Glomerular endothelial cell (primary cell): ENCODE data around the gene SDC1. TPM values are rescaled to one million over a fixed set of nuclear protein-coding genes. Genes with fewer than 3 reads are reported as not detected.

Source experiments
- DNase-seq: peaks from one replicate; pipeline ENCODE4 v3.0.0-alpha.2; 2011; ENCODE audit warnings: low read depth, low spot score; ENCODE audit errors: extremely low read depth
- total RNA-seq: library from RNA; depleted of rRNA; stranded (reverse); fragments of >200 nt; gene quantifications from 2 replicates; pipeline ENCODE4 v1.2.3, GENCODE V29; 2015

The SDC1 gene
- total RNA-seq, 1 donor from 2014 or later: 7.4 TPM

DNA sequence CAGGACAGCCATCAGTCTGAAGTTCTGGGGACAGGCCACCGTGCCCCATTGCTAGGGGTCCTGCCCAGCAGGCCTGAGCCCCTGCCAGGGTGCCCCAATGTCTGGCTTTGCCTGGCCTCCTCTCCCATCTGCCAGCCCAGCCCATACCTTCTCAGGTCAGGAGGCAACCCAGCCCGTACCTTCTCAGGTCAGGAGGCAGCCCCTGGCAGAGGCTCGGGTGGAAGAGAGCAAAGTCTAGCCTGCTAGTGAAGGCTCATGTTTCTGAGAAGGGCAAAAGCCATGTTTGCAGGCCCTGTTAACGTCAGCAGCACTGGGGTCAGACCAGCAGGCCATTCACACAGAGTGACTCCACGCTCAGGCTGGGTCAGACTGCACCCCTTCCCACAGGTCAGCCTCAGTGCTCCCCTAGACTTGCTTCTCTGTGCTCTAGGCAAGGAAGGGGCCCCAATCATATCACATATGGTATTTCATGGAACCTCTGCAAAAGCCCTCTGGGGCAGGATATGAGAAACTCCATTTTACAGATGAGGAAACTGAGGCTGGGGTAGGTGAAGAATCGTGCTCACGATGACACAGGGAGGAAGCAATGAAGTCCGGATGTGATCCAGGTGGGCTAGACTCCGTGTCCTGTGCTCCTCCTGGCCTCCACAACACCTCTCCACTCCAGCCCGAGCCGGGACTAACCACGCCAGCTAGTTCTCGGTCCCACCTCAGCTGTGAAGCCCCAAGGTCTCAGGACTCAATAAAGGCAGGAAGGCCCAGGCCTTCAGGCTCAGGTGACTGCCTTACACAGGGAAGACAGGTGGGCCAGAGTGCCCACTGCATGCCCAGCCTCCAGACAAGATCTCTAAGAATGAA lies 9.5 kb downstream of the SDC1 start:
- DNase-seq: no peak

DNA sequence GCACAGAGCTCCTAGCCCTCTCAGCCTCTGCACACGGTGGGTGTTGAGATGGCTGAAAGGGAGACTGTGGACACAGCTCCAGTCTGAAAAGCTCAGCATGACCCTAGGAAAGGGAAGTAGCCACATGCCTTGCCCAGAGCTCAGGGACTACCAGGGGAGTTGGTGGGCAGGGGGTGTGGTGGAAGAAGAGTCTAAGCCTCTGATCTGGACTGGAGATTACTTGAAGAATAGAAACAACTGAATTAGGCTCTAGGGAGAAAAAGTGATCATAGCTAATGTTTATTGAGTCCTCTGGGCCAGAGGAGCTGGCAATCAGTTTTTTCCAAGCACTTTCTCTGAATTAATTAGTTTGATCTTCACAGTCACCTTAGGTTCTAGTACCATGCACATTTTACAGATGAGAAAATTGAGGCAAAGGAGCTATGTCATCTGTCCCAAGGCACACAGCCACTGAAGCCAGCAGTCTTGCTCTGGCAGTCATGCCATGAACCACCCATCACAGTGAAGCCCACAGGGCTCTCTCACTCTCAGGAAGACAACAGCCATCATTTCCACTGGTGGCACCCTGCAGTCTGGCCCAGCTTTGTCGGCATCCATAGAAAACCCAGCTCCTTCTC lies 10.3 kb downstream of the SDC1 start:
- DNase-seq: no peak

DNA sequence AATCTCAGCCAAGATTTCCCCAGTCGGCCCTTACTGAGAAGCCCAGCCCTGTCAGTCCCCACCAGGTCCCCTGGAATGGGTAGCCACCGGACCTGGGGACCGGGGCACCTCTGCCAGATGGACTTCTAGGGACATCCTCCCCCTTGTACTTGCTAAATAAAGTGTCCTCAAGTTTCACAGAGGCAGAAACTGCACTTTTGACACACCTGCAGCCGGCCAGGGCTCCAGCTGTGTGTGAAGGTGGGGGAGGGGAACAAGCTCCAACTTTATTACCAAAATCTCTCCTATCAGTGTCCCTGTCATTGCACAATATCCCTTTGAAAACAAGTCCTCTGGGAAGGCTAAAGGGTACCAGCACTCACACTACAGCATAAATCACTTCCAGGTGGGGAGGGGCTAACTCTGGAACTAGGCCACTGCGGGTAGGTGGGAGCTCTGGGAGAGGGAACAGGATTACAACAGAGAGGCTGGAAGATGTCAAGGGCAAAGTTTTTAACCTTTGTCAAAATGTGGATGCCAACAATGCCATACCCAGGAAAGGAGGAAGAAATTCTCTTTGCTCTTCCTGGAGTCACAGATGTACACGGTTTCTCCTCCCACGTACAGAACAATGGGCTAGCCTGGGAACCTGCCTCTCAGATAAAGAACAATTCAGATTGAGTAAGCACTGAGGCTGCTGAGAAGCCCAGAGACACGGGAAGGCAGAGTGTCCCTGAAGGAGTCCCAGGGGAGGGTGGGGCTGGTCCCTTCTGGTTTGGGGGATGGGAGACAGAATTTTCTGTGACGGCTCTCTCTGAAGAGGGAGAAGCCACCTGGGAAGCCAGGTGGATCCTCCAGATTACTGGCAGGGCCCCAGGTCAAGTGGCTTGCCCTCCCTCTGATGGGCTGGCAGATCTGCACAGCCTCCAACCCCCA lies 11.0 kb downstream of the SDC1 start:
- DNase-seq: no peak

DNA sequence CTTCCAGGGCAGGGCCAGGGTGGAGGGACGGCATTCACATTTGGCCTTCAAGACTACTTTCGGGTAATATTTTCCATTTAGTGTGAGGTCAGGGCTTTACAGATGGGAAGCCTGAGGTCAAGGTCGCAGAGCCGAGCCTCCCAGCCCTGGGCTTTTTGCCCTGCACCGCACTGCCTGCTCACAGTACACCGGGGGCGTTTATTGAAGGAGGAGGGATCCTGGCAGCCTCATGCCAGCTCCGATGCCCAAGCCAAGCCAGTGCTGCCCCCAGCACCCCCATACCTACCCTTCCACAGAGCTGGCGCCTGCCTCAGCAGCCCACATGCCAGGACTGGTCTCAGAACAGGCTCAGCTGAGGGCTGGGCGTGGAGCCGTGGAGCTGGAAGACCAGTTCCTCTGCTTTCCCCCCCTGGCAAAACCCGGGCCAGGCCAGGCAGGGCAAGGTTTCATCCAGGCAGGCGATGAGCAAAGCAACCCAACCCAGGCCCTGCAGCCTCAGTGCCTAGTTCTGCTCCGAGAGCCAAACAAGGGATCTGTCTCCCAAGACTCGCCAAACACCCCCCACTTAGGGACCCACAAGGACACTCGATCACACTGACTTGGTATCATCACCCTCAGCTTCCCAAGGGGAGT lies 11.9 kb downstream of the SDC1 start:
- no peak for DNase-seq

DNA sequence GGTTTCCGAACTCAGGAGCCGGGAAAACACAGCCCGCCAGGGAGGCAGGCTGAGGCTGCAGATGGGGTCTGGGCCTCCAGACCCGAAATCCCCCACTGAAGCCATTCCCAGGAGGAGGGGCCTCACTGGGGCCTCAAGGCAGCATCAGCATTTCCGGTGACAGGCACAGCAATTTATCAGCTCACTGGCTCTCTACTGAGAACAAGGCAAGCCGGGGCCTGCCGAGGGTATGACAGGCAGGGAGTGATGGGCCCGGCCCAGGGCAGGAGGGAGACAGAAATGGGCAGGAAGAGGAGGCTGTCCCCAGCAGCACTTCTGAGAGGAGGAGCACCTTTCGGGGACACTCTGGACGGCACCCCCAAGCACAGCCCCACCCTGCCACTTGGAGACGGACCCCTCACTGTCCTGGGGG lies 12.5 kb downstream of the SDC1 start:
- no peak for DNase-seq

DNA sequence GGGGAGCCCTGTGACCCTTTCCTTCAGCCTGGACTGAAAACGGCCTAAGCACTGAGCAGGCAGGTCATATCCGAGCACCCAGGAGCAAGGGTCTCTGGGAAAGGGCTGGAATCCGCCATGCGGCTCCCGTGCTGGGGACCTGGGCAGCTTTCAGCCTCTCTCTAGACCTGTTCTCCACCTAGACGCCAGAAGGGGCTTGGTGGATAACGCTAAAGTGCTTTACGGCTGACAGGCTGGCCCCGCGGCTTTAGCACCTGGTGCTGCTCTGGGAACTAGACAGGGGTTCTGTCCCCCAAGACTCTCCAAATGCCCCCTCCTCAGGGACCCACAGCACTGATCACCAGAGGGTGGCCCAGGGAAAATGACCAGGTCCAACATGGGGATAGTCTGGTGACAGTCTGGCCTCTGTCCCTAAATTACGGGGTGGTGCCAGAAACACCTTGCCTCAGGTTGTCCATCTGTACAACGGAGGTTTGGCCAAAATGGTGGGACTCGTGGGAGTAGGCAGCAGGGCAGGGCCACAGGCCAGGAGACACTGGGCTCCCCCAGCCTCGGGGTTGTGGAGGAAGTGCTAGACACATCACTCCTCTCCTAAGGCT lies 13.0 kb downstream of the SDC1 start:
- DNase-seq: no peak

DNA sequence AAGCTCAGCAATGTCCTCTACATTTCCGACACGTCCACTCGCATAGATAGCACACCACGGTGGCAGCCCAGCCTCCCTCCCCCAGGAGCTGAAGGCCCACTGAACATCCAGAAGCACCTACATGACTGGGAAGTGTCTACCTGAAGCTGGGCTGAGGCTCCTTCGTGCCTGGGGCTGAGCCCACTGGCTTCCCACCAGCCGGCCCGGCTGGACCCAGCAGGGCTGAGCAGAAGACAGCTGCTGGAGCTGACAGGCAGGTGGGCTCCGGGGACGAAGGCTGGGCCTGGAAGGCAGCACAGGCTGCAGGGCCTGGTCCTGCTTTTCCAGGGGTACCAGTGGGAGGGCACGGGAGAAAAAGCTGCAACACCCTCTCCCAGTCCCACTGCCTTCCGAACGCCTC lies 13.5 kb downstream of the SDC1 start:
- DNase-seq: no peak

DNA sequence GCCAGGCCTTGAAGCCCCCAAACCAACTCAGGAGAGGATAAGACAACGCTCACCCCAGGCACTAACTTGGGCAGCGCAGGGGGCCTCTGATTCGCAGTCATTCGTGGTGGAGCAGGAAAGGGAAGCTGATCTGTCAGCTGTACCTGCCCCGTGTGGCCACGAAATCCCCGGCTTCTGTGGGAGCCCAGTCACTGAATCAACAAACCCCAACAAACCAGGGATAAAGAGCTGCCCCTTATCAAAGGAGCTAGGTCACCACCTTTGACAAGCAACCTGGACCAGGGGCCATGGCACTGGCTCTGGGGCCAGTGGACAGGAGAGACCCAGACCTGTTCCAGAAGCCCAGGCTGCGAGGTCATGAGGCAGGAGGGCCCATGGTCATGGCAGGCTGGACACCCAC lies 14.5 kb downstream of the SDC1 start:
- no peak for DNase-seq

DNA sequence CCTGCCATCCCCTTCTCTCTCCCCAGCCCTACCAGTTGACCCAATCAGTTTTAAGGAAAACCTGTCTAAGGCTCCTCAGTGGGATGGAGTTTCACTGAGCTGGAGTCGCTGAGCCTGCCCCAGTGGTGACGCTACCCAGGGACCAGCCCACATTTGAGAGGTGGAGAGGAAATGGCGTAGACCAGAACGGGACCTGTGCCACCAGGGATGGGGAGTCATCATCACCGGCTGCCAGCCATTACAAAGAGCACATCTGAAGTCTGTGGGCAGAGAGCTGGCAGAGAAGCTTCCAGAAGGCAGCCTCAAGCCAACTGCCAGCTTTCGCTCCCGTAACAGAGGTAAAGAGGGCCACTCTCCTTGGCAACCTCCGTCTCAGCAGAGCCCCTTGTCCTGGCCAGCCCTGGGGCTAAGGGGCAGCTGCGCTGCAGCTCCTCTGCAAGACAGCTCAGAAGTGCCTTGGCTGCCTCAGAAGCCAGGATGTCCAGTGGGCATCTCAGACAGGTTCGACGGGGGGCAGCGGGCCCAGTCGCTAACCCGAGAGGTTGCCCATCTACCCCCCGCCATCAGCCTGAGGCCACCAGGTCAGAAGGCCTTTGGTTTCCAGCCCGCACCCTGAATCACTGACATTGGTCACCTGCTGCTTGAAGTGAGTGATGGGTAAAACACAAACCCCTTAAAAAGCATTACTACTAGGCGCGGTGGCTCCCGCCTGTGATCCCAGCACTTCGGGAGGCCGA lies 15.4 kb downstream of the SDC1 start:
- no peak for DNase-seq

DNA sequence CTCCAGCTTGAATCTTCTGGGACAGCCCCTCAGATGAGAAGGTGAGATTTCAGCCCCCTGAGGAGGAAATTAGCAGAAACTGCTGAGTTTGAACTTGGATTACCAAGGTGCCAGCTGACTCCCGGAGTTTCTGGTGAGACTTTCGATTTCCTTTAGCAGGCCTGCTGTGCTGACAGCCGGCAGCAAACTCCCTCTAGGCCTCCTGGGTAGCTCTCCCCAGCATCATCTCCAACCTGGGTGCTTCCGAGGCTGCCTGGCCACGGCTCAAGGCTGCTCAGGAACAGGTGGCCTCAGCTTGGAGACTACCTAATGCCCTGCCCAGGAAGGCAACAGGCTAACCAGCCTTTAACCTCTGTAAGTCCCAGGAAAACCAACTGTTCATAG lies 16.5 kb downstream of the SDC1 start:
- no peak for DNase-seq

DNA sequence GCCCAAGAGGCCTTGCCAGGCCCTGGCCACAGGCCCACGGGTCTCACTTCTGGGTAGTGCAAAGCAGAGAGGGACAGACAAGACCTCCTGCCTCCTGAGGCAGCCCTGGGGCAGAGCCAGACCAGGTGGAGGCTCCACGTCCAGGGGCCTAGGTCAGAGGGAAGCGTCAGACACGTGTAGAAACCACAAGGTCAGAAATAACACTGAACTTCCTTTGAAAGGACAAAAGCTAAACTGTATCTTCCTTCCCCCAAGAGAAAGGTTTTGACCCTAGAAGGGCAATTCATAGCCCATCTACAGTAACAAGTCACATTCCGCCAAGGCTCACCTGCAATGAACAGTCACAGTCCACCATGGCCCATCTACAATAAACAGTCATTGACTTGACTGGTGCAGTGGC lies 17.9 kb downstream of the SDC1 start:
- DNase-seq: no peak

DNA sequence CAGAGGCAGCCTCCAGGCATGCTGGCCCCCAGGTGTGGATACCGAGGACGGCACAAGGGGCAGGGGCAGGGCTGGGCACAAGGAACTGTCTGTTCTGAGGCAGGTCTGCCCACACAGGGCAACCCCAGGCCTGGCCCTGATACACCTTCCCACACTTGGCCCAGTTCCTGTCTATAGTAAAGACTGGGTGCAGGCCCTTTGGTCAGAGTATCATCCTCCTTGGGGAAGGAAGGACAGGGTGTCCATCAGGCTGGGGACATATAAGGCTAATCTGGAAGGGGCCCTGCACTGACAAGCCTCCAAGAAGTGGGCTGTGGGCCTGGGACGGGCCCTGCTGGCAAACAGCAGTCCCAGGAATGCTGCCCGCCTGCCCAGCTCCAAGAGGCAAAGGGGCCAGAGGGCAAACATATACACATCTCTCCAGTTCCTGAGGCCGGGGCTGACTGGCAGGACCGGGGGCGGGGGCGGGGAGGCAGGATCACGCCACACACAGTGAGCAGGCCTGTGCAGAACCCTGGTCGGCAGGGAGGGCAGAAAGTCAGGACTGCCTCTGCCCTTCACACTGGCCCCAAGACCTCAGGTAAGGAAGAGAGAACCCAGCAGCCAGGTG lies 18.9 kb downstream of the SDC1 start:
- DNase-seq: no peak

DNA sequence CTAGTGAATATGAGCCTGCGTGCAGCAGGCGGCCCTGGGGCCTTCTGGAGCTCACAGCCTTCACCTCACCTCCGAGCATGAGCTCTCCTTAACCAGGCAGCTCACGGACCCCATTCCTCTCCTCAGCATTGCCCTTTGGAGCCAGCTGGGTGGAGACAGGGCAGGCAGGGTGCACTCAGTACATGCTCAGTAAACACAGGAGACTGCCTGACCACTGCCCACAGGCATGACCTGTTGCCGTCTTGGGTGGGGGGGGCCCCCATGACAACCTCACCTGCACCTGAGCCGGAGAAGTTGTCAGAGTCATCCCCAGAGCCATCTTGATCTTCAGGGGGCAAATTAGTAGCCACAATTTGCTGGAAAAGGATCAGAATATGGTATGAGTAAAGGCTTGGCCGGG lies 19.9 kb downstream of the SDC1 start:
- no peak for DNase-seq

DNA sequence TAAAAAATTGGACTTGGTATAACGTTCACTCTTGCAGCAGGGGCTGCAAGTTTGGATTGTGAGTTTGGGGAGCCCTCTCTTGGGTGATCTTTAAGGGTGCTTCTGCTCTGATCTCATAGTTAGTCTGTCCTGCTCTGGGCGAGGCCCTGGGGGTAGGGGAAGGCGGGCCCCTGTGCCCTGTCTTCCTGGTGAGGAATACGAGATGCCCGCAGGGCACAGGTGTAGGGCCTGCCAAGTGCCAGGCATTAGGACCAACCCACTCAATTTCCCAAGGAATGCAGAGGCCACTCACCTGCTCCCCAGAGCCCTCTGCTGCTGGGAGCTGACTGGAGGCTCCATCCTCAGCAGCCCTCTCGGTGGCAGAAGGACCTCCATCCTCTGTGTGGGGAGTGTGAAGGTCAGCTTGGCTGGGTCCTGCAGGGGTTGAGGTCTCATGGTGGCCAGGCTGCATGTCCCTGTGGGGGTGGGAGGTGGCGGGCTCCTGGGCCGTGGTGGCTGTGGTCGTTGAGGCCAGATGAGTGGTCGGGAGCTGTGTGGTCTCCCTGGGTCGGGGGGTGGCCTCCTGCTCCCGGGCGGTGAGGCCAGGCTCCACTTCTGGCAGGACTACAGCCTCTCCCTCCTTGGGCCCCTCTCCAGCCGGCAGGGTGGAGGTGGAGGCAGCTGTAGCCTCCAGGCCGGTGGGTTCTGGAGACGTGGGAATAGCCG lies 21.3 kb downstream of the SDC1 start:
- DNase-seq: no peak

DNA sequence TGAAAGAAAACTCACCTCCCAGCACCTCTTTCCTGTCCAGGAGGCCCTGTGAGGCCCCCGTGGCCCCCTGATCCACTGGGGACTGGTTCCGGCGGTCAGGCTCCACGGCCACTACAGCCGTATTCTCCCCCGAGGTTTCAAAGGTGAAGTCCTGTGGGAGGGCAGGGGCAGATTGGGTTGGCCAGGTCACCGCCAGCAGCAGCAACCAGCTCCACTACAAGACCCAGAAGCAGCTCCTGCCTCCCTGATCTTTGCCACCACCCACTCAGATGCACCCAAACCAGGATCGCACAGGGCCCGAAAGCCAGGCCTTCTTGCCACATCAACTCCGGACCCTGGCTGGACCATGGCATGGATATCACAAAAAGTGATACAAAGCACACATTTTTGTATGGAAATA lies 21.9 kb downstream of the SDC1 start:
- DNase-seq: no peak

DNA sequence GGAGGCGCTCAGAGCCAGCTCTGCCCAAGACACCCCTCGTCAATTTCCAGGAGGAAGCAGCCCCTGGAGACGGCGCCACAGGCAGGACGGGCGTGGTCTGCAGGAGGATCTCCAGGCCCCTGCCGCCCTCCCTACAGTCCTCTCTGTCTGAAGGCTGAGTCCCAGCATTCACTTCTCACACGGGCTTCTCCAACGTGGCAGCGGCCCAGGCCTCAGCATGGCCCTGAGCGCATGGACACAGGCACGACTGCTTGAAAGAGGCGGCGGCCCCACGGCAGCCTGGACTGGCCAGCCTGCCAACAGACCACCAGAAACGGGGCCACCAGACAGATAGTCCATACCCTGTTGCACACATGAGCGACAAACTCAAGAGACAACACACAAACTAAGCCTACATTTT lies 23.3 kb downstream of the SDC1 start:
- DNase-seq: no peak

DNA sequence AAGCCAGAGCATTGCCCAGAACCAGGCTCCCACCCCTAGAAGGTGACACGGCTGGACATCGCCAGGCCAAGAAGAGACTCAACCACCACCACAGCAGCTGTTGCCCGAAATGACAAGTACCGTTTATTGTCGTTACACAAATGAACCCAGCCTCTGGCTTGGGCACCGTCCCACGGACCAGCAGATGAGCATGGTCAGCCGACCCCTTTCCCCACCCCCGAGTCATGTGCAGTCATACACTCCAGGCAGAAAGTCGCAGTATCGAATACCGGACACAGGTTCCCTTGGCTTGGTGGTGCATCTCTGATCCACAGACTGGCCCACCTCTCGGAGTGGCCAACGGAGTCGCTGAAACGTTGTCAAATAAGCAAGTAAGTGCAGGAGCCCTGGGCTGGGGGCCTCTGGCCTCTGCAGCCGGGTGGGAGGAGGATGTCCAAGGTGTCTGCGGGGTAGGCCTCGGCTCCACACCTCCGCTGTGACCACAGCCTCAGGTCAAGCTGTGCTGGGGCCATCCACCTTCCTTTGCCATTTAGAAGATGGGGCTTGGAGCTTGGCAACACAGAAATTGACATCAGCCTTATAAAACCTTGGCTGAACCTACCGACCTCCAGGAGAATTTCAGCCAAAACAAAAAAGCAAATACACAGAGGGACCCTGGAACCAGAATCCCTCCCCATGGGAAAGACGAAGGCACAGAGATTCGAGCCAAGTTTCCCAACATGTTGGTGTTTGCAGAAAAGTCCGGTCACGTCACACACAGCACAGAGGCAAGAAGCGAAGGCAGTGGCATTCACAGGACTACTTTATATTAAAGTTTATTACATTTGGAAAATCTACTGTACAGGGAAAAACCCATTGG lies 24.0 kb downstream of the SDC1 start:
- DNase-seq: no peak
